Aortic smooth muscle cell (primary cell): Measurements from ENCODE around the gene CLDN11. TPM values are rescaled to one million over a fixed set of nuclear protein-coding genes. Genes with fewer than 3 reads are reported as not detected.

Source experiments
- total RNA-seq: library from RNA; depleted of rRNA; stranded (reverse); fragments of >200 nt; gene quantifications from 2 replicates; pipeline ENCODE4 v1.2.3, GENCODE V29; 2014

The CLDN11 gene
- total RNA-seq, result 3.3 and 30.1 TPM in 2 replicates

GRCh38 chr3:170418422-170419398 lies at the start of gene CLDN11:
CLDN11 (plus strand) TSS chr3:170418868; CDS start chr3:170419067, 199 bp downstream.

Other genes starting within 250 kb of the CLDN11 start
- gene PHC3, start 237.1 kb upstream of the CLDN11 start, total RNA-seq, result 18.0 and 26.7 TPM in 2 replicates
- 30.9 and 37.9 TPM in 2 replicates for gene PRKCI, start 196.4 kb upstream of the CLDN11 start, total RNA-seq
- 40.0 and 46.5 TPM in 2 replicates for gene SKIL, start 61.2 kb upstream of the CLDN11 start, total RNA-seq
- under 0.01 and 0.19 TPM in 2 replicates for gene SLC7A14, start 167.2 kb downstream of the CLDN11 start, total RNA-seq